Astrocyte of the hippocampus (primary cell): ENCODE measurements around the gene EGFL7.
A peak's percentile ranks its signal among the peaks of the same experiment; 100 is the strongest.

ENCODE experiments used
- DNase-seq: peaks from one replicate; pipeline ENCODE4 v3.0.0; 2011; ENCODE audit warnings: low read depth, low spot score

The EGFL7 gene

GRCh38 chr9:136644343-136644592, 18.4 kb upstream of the EGFL7 start:
- DNase-seq, result no peak

- peak; percentile 77 for DNase-seq
These were observed 17.9 kb upstream of the EGFL7 start for GRCh38 chr9:136644593-136645351.

GRCh38 chr9:136645352-136645902, 17.3 kb upstream of the EGFL7 start:
- DNase-seq, result no peak

- DNase-seq, result no peak
These were observed 16.6 kb upstream of the EGFL7 start for GRCh38 chr9:136645903-136646754.

GRCh38 chr9:136646827-136647711, 15.6 kb upstream of the EGFL7 start:
- DNase-seq, result no peak

GRCh38 chr9:136648751-136649150, 14.0 kb upstream of the EGFL7 start:
- no peak for DNase-seq

GRCh38 chr9:136650021-136650420, 12.7 kb upstream of the EGFL7 start:
- no peak for DNase-seq

GRCh38 chr9:136650648-136651047, 12.1 kb upstream of the EGFL7 start:
- no peak for DNase-seq

DNA sequence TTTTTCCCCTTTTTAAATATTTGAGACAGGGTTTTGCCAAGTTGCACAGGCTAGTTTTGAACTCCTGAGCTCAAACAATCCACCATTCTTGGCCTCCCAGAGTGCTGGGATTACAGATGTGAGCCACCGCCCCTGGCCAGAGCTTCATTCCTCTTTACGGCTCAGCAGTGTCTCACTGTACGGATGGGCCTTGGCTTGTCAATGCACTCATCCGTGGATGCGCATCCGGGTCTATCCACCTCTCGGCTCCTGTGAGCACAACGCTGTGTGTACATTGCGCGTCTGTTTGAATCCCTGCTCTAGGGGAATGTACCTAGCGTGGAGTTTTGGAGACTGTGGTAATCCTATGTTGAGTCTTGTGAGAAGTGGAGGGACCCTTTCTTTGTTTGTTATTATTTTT, 10.9 kb upstream of the EGFL7 start:
- DNase-seq, result no peak

DNA sequence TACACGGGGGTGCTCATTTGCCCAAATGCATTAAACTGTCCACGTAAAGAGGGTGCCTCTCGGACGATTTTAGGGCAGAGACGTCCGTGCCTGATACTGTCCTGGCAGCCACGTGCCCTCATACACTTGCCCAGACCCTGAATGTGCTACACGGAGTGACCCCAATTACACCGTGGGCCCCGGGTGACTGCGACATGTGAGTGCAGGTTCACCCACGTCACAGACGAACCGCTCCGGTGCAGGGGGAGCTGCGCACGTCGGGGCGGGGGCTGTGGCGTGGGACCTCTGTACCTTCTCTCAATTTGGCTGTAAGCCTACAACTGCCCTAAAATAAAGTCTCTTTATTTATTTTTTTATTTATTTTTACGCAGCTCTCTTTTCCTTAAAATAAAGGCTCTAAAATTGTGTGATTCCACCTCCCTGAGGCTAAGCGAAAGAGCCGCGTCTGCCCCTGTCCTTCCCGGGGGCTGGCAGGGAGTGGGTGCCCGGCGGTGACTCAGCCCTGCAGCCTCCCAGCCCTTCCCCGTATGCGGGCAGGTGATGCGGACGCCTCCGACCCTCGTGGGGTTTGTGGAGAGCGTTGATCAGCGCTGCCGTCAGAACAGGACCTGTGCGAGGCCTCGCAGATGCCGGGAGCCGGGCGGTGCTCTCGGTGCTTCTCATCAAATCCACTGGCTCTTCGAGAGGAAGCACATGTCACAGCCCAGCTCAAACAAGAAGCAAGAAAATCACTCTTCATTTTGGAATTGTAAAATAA, 9.2 kb upstream of the EGFL7 start:
- no peak for DNase-seq

DNA sequence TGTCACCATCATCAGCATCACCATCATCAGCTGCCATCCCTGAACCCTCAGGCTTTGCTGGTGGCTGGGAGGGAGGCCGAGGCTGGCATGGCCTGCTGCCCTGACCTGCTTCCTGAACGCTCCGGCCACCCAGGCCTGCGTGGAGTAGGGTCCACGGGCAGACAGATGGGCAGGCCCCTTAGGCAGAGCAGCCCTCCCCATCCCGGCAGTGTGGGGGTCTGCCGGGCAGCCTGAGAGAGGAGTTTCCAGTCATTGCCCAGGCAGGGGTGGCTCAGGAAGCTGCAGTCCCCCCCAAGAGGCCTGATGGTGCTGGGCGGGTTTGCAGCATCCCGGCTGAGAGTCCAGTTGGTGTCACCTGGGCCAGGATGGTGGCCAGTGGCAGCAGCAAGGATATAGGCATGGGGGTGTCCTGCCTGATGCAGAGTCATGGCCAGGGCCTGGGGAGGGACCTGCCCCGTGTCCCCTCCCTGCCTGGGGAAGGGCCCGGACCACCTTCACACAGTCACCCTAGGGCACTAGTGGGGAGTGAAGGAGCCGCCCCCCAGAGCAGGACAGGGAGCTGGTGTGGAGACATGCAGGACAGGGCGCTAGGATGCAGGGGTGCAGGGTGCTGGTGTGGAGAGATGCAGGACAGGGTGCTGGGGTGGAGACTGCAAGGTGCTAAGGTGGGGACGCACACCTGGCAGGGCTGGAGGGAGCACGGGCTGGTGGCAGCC, 7.7 kb upstream of the EGFL7 start:
- no peak for DNase-seq

DNA sequence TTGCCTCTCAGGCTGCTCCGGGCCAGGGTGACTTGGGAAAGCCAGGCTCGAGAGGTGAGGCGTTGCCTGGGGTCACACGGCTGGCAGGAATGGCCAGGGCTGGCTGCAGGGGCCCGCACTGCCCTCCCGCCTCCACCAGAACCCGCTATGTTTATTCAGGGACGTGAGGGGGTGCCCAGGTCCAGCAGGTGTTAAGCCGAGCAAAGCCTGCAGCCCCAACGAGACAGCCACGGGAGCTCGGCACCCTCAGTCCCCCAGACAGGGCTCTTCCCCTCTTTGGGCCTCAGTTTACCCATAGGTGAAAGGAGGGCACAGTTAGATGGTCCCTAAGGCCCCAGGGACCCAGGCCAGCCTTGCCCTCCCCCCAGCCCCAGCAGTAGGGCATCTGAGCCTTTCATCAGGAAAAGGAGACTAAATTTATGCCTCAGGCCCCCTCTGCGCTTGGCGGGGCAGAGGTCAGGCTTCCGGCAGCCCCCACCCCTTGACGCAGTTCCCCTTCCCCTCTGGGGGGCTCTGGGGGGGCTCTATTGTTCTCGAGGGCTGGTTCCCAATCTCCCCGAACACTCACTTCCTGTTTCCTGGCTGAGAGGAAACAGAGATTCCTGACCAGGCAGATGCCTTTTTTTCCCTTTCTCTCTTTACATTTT, 7.1 kb upstream of the EGFL7 start:
- no peak for DNase-seq

GRCh38 chr9:136656183-136656738, 6.5 kb upstream of the EGFL7 start:
- DNase-seq, result no peak

- no peak for DNase-seq
These were observed 5.7 kb upstream of the EGFL7 start for GRCh38 chr9:136656795-136657611.

DNA sequence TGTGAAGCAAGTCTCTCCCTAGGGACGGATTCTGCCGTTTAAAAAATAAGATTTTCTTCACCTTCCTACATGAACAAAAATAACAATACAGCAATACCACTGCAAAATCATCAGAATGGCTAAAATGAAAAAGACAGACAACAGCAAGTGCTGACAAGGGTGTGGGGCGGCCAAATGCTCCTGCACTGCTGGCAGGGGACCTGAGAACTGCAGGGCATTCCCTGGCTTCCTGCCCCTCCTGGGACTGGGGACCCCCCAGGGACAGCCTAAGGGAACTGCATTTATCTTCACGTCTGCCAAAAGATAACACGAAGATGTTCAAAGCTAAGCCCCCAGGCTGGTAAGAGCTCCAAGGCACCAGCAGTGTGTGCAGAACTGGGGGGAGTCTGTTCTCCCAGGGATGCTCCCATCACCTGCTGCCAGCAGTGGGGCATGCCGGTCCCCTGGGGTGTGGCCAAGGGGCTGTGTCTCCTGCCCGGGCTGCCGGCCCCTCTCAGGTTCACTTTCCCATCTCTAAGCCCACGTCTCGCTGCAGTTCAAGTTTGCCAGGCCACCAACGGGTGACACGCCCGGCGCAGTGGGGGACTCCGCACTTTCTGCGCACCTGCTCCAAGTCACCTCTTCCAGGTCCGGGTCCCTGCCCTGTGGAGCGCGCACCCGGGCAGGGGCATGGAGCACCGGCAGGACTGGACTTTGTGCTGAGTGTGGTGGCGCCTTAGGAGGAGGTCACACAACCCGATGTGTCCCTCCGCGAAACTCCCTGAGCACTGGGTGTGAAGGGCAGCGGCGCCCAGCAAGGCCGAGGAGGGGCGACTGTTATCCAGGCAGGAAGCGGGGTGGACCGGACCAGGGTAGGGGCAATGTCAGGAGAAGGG, 4.5 kb upstream of the EGFL7 start:
- DNase-seq, result no peak

DNA sequence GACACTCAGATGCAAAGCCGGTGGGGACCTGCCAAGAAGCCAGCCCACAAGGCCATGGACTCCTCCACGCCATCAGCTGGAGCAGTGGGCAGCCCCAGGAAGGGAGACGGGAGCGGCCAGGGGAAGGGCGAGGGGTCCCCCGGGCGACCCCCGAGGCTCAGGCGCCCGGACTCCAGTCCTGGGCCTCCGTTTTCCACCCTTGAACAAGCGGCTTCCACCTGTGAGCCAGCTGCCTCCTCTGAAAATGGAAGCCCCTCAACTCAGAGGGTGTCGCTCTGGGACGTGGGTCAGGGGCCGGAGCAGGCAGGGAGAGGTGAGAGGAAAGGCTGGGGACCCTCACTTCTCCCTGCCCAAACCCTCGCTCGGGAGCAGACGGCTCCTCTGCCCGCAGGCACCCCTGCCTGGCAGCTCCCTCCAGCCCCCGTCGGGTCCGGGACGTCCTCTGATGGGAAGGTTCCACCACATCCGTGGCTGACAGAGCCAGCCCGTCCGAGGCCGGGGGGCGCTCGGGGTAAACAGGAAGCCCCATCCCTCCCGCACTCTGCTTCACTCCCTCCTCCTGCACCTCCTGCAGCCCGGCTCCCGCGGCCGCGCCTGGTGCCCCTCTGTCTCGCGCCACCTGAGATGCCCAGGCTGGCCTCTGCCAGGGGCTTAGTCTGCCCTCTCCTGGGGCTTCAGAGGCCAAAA, 3.7 kb upstream of the EGFL7 start:
- DNase-seq, result no peak
